IMR-90 (cell line): ENCODE data around the gene OPALIN. TPM values are rescaled to one million over a fixed set of nuclear protein-coding genes. Genes with fewer than 3 reads are reported as not detected.

ENCODE experiments used
- ATAC-seq: fragments of 200-7000 bp; cut with Tn5 transposase; 2 replicates; pipeline ENCODE4 v1.9.1; 2020; ENCODE audit warnings: low read depth, mild to moderate bottlenecking, moderate library complexity
- BruUV-seq: library from RNA; stranded (reverse); fragments of 400-500 nt; replicated peaks from 2 replicates; lab custom pipeline; 2021; lab: Mats Ljungman, UMichigan
- CTCF ChIA-PET: fragments of 300-600 bp; formaldehyde crosslinking; extraction: SDS; loops from one replicate; lab custom pipeline; 2021; ENCODE audit warnings: antibody characterized with exemption; lab: Yijun Ruan, JAX
- POLR2A ChIA-PET: fragments of 300-600 bp; sonication (Branson Sonifier 250); formaldehyde crosslinking; loops from one replicate; lab custom pipeline; 2022; ENCODE audit warnings: antibody characterized with exemption; ENCODE audit not compliant: unreplicated experiment; lab: Charles Lee
- DNase-seq: peaks from one replicate; pipeline ENCODE4 v3.0.0; 2013
- H2AFZ ChIP-seq: replicated peaks from 2 replicates; pipeline ENCODE3; 2013; ENCODE audit warnings: low read length, mild to moderate bottlenecking; ENCODE audit not compliant: poor library complexity
- H2AK5ac ChIP-seq: 2 replicates; pipeline ENCODE4 v1.6.1; 2013; ENCODE audit warnings: low read depth, low read length, inconsistent platforms
- H2AK9ac ChIP-seq: replicated peaks from 2 replicates; pipeline ENCODE3; 2013; ENCODE audit warnings: mild to moderate bottlenecking, low read depth, low read length, moderate library complexity; ENCODE audit not compliant: poor library complexity
- H2BK120ac ChIP-seq: 2 replicates; pipeline ENCODE4 v1.6.1; 2013; ENCODE audit warnings: low read depth, low read length, inconsistent platforms
- H2BK15ac ChIP-seq: 3 replicates; pipeline ENCODE4 v1.6.1; 2013; ENCODE audit warnings: low read depth, low read length, inconsistent platforms
- H2BK20ac ChIP-seq: 2 replicates; pipeline ENCODE4 v1.6.1; 2013; ENCODE audit warnings: low read depth, mild to moderate bottlenecking, inconsistent platforms, low read length, moderate library complexity
- H2BK5ac ChIP-seq: 2 replicates; pipeline ENCODE4 v1.6.1; 2013; ENCODE audit warnings: mild to moderate bottlenecking, low read depth, low read length, inconsistent platforms; ENCODE audit not compliant: poor library complexity, severe bottlenecking
- H3K14ac ChIP-seq: replicated peaks from 2 replicates; pipeline ENCODE4 v1.6.1; 2013; ENCODE audit warnings: low read depth, low read length, inconsistent platforms
- H3K18ac ChIP-seq: 2 replicates; pipeline ENCODE4 v1.6.1; 2013; ENCODE audit warnings: low read depth, low read length, control low read depth
- H3K23ac ChIP-seq: 2 replicates; pipeline ENCODE4 v1.6.1; 2013; ENCODE audit warnings: low read depth, low read length, inconsistent platforms
- H3K27ac ChIP-seq: 2 replicates; pipeline ENCODE4 v1.5.1; 2013; ENCODE audit warnings: mild to moderate bottlenecking, control low read depth, low read length; ENCODE audit not compliant: insufficient read depth
- H3K27me3 ChIP-seq: 2 replicates; pipeline ENCODE4 v1.6.1; 2013; ENCODE audit warnings: low read length; ENCODE audit not compliant: control insufficient read depth, insufficient read depth
- H3K36me3 ChIP-seq: 2 replicates; pipeline ENCODE4 v1.6.1; 2013; ENCODE audit warnings: low read length, mixed read lengths; ENCODE audit not compliant: control insufficient read depth, insufficient read depth
- H3K4ac ChIP-seq: 2 replicates; pipeline ENCODE4 v1.6.1; 2013; ENCODE audit warnings: low read depth, low read length, inconsistent platforms
- H3K4me1 ChIP-seq: 2 replicates; pipeline ENCODE4 v1.6.1; 2013; ENCODE audit warnings: low read length, mixed read lengths; ENCODE audit not compliant: control insufficient read depth, insufficient read depth
- H3K4me2 ChIP-seq: 2 replicates; pipeline ENCODE4 v1.6.1; 2013; ENCODE audit warnings: low read depth, mild to moderate bottlenecking, control low read depth, low read length, moderate library complexity
- H3K4me3 ChIP-seq: 2 replicates; pipeline ENCODE4 v1.5.1; 2013; ENCODE audit warnings: low read depth, mild to moderate bottlenecking, control low read depth, low read length, moderate library complexity; ENCODE audit not compliant: insufficient read depth
- H3K56ac ChIP-seq: 2 replicates; pipeline ENCODE4 v1.6.1; 2013; ENCODE audit warnings: low read length, inconsistent platforms; ENCODE audit not compliant: insufficient read depth; ENCODE audit errors: extremely low read depth
- H3K79me1 ChIP-seq, 2 experiments: 2 replicates each; pipeline ENCODE4 v1.6.1; 2013; ENCODE audit warnings: low read length in 2 of 2, inconsistent platforms in 1 of 2, low read depth in 1 of 2
- H3K9ac ChIP-seq: 2 replicates; pipeline ENCODE4 v1.6.1; 2013; ENCODE audit warnings: low read depth, low read length, control low read depth
- H3K9me1 ChIP-seq: 2 replicates; pipeline ENCODE4 v1.6.1; 2013; ENCODE audit warnings: low read length, inconsistent platforms; ENCODE audit not compliant: insufficient read depth
- H3K9me3 ChIP-seq: 2 replicates; pipeline ENCODE4 v1.6.1; 2013; ENCODE audit warnings: low read length; ENCODE audit not compliant: control insufficient read depth, insufficient read depth
- H4K20me1 ChIP-seq: 2 replicates; pipeline ENCODE4 v1.6.1; 2013; ENCODE audit warnings: low read length, inconsistent platforms; ENCODE audit not compliant: insufficient read depth
- H4K5ac ChIP-seq: 2 replicates; pipeline ENCODE4 v1.6.1; 2013; ENCODE audit warnings: mild to moderate bottlenecking, low read depth, low read length, control low read depth
- H4K8ac ChIP-seq, 2 experiments: 2 replicates each; pipeline ENCODE4 v1.6.1; 2013; ENCODE audit warnings: low read depth in 2 of 2, low read length in 2 of 2, control low read depth in 1 of 2, inconsistent platforms in 1 of 2
- H4K91ac ChIP-seq: 2 replicates; pipeline ENCODE4 v1.6.1; 2013; ENCODE audit warnings: low read depth, low read length, inconsistent platforms; ENCODE audit not compliant: insufficient read depth
- ELK1 ChIP-seq: fragments of 150-350 bp; IDR thresholded peaks from 2 replicates; pipeline ENCODE4 v1.6.1; 2016; ENCODE audit warnings: low read depth, mild to moderate bottlenecking, low read length, moderate library complexity, borderline replicate concordance
- MAFK ChIP-seq: IDR thresholded peaks from 2 replicates; pipeline ENCODE4 v1.6.1; 2012; ENCODE audit warnings: low read depth, low read length, improper control_type of control experiment
- MAZ ChIP-seq: IDR thresholded peaks from 2 replicates; pipeline ENCODE4 v1.6.1; 2012; ENCODE audit warnings: low read depth, mild to moderate bottlenecking, low read length, improper control_type of control experiment, moderate library complexity, borderline replicate concordance
- MXI1 ChIP-seq: IDR thresholded peaks from 2 replicates; pipeline ENCODE4 v1.6.1; 2012; ENCODE audit warnings: low read depth, mild to moderate bottlenecking, low read length, moderate library complexity, borderline replicate concordance
- NFE2L2 ChIP-seq: fragments of 150-350 bp; IDR thresholded peaks from 2 replicates; pipeline ENCODE4 v1.6.1; 2016; ENCODE audit warnings: low read depth, mild to moderate bottlenecking, low read length
- RCOR1 ChIP-seq: IDR thresholded peaks from 2 replicates; pipeline ENCODE4 v1.6.1; 2012; ENCODE audit warnings: mild to moderate bottlenecking, low read length, improper control_type of control experiment; ENCODE audit not compliant: insufficient replicate concordance
- RFX5 ChIP-seq: IDR thresholded peaks from 2 replicates; pipeline ENCODE4 v1.8.0; 2012; ENCODE audit warnings: low read depth, mild to moderate bottlenecking, low read length, moderate library complexity
- USF2 ChIP-seq: fragments of 150-350 bp; IDR thresholded peaks from 2 replicates; pipeline ENCODE4 v1.6.1; 2017; ENCODE audit warnings: mild to moderate bottlenecking, antibody characterized with exemption, low read length, low read depth
- WGBS, 2 experiments: methylation state at CpG; one replicate each; pipeline versions ENCODE4 v1.1.5 to v1.1.7; 2013; ENCODE audit warnings: missing lambda C conversion rate in 2 of 2; ENCODE audit not compliant: insufficient read length in 1 of 2; ENCODE audit errors: extremely low coverage in 2 of 2; 5-methylcytosine and 5-hydroxymethylcytosine counted together
- dilution Hi-C: fragments of 300-500 bp; cut with HindIII; formaldehyde crosslinking; loops from one replicate; pipeline ENCODE4 v1.14.3; 2018; ENCODE audit warnings: low sequenced_read_pairs; ENCODE audit not compliant: unreplicated experiment
- in situ Hi-C: fragments of 300-500 bp; cut with MboI; formaldehyde crosslinking; loops from 3 replicates; pipeline ENCODE4 v1.14.3; 2019; ENCODE audit warnings: low sequenced_read_pairs, inconsistent platforms, mixed read lengths
- intact Hi-C: fragments of 100-400 bp; cut with micrococcal nuclease; formaldehyde crosslinking; loops from 2 replicates; pipeline ENCODE4 v1.10.0; 2022
- polyA plus RNA-seq, 3 experiments: library from polyadenylated mRNA; depleted of rRNA; stranded (reverse); fragments of >200 nt; gene quantifications; 2 replicates each; pipeline ENCODE4 v1.2.3, GENCODE V29; 2012; ENCODE audit warnings: low replicate concordance in 1 of 3
- total RNA-seq: library from RNA; depleted of rRNA; stranded (reverse); fragments of >200 nt; gene quantifications from 2 replicates; pipeline ENCODE4 v1.2.3, GENCODE V29; 2012

The OPALIN gene
- total and polyA plus RNA-seq, 2 of the 4 experiments (the other 2 are of a cell fraction), result not detected

- ChIA-PET POLR2A (no interaction called here), CTCF (interaction anchor here (1.3 kb wide), 1 partner anchor 303 kb away, joined by 4 read pairs; no protein-coding TSS in a partner anchor)
- no peak overlapping the region for H3K18ac ChIP-seq
- H4K8ac ChIP-seq, result no peak overlapping the region
- no peak overlapping the region for H3K9ac ChIP-seq
- no peak overlapping the region for H2BK15ac ChIP-seq
- no peak overlapping the region for H4K5ac ChIP-seq
- WGBS, 2 experiments, result no CpG with 5 or more reads among the region's 3 CpGs
- intact Hi-C loops, result no loop called here
- H3K36me3 ChIP-seq, result no peaks in the 10 kb centered on the region
- no peak overlapping the region for H3K4me2 ChIP-seq
- TF ChIP-seq USF2, result no peak
- peak; percentile 87 for TF ChIP-seq MAFK
- peak; percentile 91 for TF ChIP-seq NFE2L2
- no peak for TF ChIP-seq MXI1
- TF ChIP-seq ELK1, result no peak
- no peak for TF ChIP-seq MAZ
- TF ChIP-seq RCOR1, result no peak
- no peak for TF ChIP-seq RFX5
- H3K14ac ChIP-seq, result no peak overlapping the region
- no peak overlapping the region for H2AFZ ChIP-seq
- H4K91ac ChIP-seq, result no peak overlapping the region
- H3K27me3 ChIP-seq, result no peaks in the 10 kb centered on the region
- H3K9me1 ChIP-seq, result no peaks in the 10 kb centered on the region
- H3K4me3 ChIP-seq, result no peak overlapping the region
- H3K4me1 ChIP-seq, result no peaks in the 10 kb centered on the region
- H3K23ac ChIP-seq, result no peak overlapping the region
- H3K9me3 ChIP-seq, result no peaks in the 10 kb centered on the region
- no peak overlapping the region for H3K27ac ChIP-seq
- no peak overlapping the region for H2AK5ac ChIP-seq
- dilution Hi-C loops, result no loop called here
- no TSS peak for BruUV-seq
- peak; percentile 44 for ATAC-seq
- no peak overlapping the region for H2BK20ac ChIP-seq
- no peak overlapping the region for H2BK5ac ChIP-seq
- H3K56ac ChIP-seq, result no peak overlapping the region
- no peak overlapping the region for H3K4ac ChIP-seq
- no peak for DNase-seq
- H3K79me1 ChIP-seq, result no peaks in the 10 kb centered on the region
- in situ Hi-C loops, result no loop called here
- H2BK120ac ChIP-seq, result no peak overlapping the region
- no peak overlapping the region for H2AK9ac ChIP-seq
- H4K20me1 ChIP-seq, result no peaks in the 10 kb centered on the region
Observed at GRCh38 chr10:96319754-96320474, 38.9 kb downstream of the OPALIN start.
